Stomach (tissue), 9 donors: ENCODE data around the gene PALM. TPM values are rescaled to one million over a fixed set of nuclear protein-coding genes. Genes with fewer than 3 reads are reported as not detected.
"Not testable (repeated sequence)": the region's sequence is repeated elsewhere in the genome, so short reads cannot be mapped to it uniquely, and the experiment has no call there.

Source experiments
- DNase-seq, 2 donors: peaks; one replicate each; pipeline versions ENCODE4 v3.0.0 to v3.0.0-alpha.2; 2013 to 2019
- H3K27ac ChIP-seq, 5 donors: fragments of 200-600 bp in 4 of 5; sonication (generic) in 4 of 5; one replicate each; pipeline ENCODE4 v1.5.1; 2013 to 2019; ENCODE audit warnings: mild to moderate bottlenecking in 1 of 5, moderate library complexity in 1 of 5
- H3K27me3 ChIP-seq, 3 donors: fragments of 200-600 bp; sonication (generic); one replicate each; pipeline ENCODE4 v1.5.1; 2017 to 2019; ENCODE audit warnings: mixed run types in 1 of 3
- H3K36me3 ChIP-seq, 4 donors: fragments of 200-600 bp; sonication (generic); 1 replicate in 3 of 4; 2 replicates in 1 of 4; pipeline ENCODE4 v1.5.1; 2016 to 2019
- H3K4me1 ChIP-seq, 4 donors: fragments of 200-600 bp; sonication (generic); one replicate each; pipeline ENCODE4 v1.5.1; 2016 to 2019
- H3K4me3 ChIP-seq, 4 donors: fragments of 200-600 bp; sonication (generic) in 3 of 4; one replicate each; pipeline ENCODE4 v1.5.1; 2016 to 2019; ENCODE audit warnings: mild to moderate bottlenecking in 1 of 4
- H3K9me3 ChIP-seq, 4 donors: fragments of 200-600 bp; sonication (generic); one replicate each; pipeline ENCODE4 v1.5.1; 2016 to 2019
- EP300 ChIP-seq: sonication (generic); formaldehyde crosslinking; IDR thresholded peaks from one replicate; pipeline ENCODE4 v1.6.1; 2017; ENCODE audit warnings: antibody characterized with exemption
- POLR2A ChIP-seq, 4 donors: fragments of 450-650 bp; IDR thresholded peaks; one replicate each; pipeline ENCODE4 v1.6.1; 2016; ENCODE audit warnings: antibody characterized with exemption in 4 of 4, control low read depth in 2 of 4, mild to moderate bottlenecking in 1 of 4, moderate library complexity in 1 of 4
- POLR2AphosphoS5 ChIP-seq, 3 donors: sonication (generic); formaldehyde crosslinking; IDR thresholded peaks; one replicate each; pipeline ENCODE4 v1.6.1; 2016; ENCODE audit warnings: antibody characterized with exemption in 3 of 3
- WGBS, 5 donors: extraction: QIAGEN DNeasy Blood & Tissue Kit in 3 of 5; methylation state at CpG; one replicate each; pipeline versions ENCODE4 v1.1.5 to v1.1.7; 2013 to 2018; 5-methylcytosine and 5-hydroxymethylcytosine counted together
- intact Hi-C: fragments of 100-400 bp; cut with DNase I; formaldehyde crosslinking; loops from one replicate; pipeline ENCODE4 v1.15.1; 2023; ENCODE audit warnings: low total_unique reads
- polyA plus RNA-seq, 3 donors: library from polyadenylated mRNA; stranded (reverse); fragments of 200-250 nt; gene quantifications; one replicate each; pipeline ENCODE4 v1.2.3, GENCODE V29; 2013
- total RNA-seq, 5 donors: library from RNA; depleted of rRNA; stranded (reverse); fragments of >200 nt; gene quantifications; one replicate each; pipeline versions ENCODE4 v1.1.0 to v1.2.3, GENCODE V29; 2014 to 2016
- TF ChIP-seq, protein P1 (sequence below), 7 experiments: fragments of 450-650 bp in 4 of 7; fragments of 200-600 bp in 3 of 7; sonication (generic) in 3 of 7; IDR thresholded peaks; one replicate each; pipeline ENCODE4 v1.5.1; 2016 to 2019; ENCODE audit warnings: antibody characterized with exemption in 7 of 7, control low read depth in 2 of 7, mild to moderate bottlenecking in 1 of 7
- donor health status: healthy with polysubstance abuse.
- donor health status: Bipolar disorder and iron deficiency.
- donor health status: healthy.

Gene PALM
- total and polyA plus RNA-seq, 8 donors, result 9.8 to 88.9 (median 13.7) TPM

DNA sequence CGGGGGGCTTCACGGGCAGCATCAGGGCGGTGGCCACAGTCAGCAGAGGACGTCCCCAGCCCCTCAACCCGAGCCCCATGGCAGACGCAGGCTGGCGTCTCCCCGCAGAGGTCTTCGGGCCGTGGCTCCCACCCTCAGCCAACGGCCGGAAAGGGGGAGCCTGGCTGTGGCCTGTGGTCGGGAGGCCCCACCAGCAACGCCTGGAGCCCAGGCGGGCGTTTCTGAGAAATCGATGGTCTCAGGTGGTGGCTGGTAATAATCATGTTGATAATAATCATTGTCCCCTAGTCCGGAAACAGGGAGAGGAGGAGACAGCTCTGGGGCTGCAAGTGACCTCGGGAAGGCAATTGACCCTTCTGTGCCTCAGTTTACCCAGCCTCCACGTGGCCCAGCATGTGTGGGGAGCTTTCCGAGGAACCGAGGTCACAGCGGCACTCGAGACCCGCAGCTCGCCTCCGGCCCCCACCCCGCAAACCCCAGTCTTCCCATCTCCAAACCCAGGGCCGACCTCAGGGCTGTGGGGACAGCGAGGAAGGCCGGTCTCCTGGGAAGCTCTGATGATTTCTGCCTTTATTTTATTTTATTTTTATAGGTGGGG, 13.3 kb upstream of the PALM start, which contains the start of gene PRSS57:
Gene PRSS57, minus strand, starts transcription at position 101 of the 598 bp plus-strand sequence. Its CDS starts 22 bp downstream, at position 79.
- intact Hi-C loops, result no loop called here
- no peaks in the 10 kb centered on the region for H3K36me3 ChIP-seq
- no peaks in the 10 kb centered on the region for H3K9me3 ChIP-seq
- H3K4me3 ChIP-seq, result peak within 1 kb of the TSS in 1 of 4 donors; percentile 4
- no peak for DNase-seq
- 46 to 75% (median 61%) methylated on average over 18 to 31 of the region's 31 CpGs for WGBS, 5 donors
- peaks cover 0 to 34% (median 13%) of the 10 kb centered on the region in 3 donors for H3K27me3 ChIP-seq
- no peak for TF ChIP-seq POLR2A (IDR thresholded peaks at IDR 0.05)
- TF ChIP-seq EP300, result no peak
- TF ChIP-seq POLR2AphosphoS5 (IDR thresholded peaks at IDR 0.05), result no peak
- TF ChIP-seq, protein P1, sequence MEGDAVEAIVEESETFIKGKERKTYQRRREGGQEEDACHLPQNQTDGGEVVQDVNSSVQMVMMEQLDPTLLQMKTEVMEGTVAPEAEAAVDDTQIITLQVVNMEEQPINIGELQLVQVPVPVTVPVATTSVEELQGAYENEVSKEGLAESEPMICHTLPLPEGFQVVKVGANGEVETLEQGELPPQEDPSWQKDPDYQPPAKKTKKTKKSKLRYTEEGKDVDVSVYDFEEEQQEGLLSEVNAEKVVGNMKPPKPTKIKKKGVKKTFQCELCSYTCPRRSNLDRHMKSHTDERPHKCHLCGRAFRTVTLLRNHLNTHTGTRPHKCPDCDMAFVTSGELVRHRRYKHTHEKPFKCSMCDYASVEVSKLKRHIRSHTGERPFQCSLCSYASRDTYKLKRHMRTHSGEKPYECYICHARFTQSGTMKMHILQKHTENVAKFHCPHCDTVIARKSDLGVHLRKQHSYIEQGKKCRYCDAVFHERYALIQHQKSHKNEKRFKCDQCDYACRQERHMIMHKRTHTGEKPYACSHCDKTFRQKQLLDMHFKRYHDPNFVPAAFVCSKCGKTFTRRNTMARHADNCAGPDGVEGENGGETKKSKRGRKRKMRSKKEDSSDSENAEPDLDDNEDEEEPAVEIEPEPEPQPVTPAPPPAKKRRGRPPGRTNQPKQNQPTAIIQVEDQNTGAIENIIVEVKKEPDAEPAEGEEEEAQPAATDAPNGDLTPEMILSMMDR (IDR thresholded peaks at IDR 0.05), result no peak
- no peaks in the 10 kb centered on the region for H3K4me1 ChIP-seq
- no peak within 1 kb of the TSS for H3K27ac ChIP-seq

DNA sequence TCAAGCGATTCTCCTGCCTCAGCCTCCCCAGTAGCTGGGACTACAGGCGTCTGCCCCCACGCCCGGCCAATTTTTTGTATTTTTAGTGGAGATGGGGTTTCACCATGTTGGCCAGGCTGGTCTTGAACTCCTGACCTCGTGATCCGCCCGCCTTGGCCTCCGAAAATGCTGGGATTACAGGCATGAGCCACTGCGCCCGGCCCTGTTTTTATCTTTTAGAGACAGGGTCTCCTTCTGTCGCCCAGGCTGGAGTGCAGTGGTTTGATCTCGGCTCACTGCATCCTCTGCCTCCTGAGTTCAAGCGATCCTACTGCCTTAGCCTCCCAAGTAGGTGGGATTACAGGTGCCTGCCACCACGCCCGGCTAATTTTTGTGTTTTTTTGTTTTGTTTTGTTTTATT, 10.2 kb upstream of the PALM start:
- H3K4me3 ChIP-seq, H3K27ac ChIP-seq, H3K4me1 ChIP-seq, H3K9me3 ChIP-seq, intact Hi-C loops, DNase-seq, H3K36me3 ChIP-seq: not testable (repeated sequence)
- peaks cover 0 to 52% (median 13%) of the 10 kb centered on the region in 3 donors for H3K27me3 ChIP-seq
- 88 to 95% (median 90%) methylated on average over 11 to 15 of the region's 15 CpGs for WGBS, 5 donors

DNA sequence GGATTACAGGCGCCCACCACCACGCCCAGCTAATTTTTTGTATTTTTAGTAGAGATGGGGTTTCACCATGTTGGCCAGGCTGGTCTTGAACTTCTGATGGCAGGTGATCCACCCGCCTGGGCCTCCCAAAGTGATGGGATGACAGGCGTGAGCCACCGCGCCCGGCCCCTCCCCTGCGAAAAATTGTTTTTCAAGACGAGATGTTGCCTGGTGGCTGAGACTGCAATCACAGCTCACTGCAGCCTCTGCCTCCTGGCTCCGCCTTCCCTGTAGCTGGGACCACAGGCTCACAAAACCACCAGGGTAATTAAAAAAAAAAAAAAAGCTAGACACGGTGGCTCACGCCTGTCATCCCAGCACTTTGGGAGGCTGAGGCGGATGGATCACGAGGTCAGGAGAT, 8.8 kb upstream of the PALM start:
- H3K27ac ChIP-seq, H3K36me3 ChIP-seq, H3K4me3 ChIP-seq, H3K9me3 ChIP-seq, DNase-seq, intact Hi-C loops: not testable (repeated sequence)
- Histone ChIP-seq H3K27me3 (peaks cover 0 to 60% (median 10%) of the 10 kb centered on the region in 3 donors), H3K4me1 (peaks cover 8 to 17% (median 13%) of the 10 kb centered on the region in 4 donors)
- WGBS, 5 donors, result 67 to 86% (median 72%) methylated on average over 11 to 14 of the region's 14 CpGs

DNA sequence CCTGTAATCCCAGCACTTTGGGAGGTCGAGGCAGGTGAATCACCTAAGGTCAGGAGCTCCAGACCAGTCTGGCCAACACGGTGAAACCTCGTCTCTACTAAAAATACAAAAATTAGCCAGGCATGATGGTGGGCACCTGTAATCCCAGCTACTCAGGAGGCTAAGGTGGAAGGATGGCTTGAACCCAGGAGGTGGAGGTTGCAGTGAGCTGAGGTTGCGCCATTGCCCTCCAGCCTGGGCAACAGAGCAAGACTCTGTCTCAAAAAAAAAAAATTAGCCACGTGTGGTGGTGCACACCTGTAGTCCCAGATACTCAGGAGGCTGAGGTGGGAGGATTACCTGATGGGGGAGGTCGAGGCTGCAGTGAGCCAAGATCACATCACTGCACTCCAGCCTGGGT, 5.9 kb upstream of the PALM start:
- H3K4me3 ChIP-seq, result peak overlapping the region in 2 of 4 donors; percentile 17 to 29
- WGBS, 5 donors, result 67 to 79% (median 74%) methylated on average over 6 of the region's 6 CpGs
- DNase-seq, H3K36me3 ChIP-seq, intact Hi-C loops, H3K9me3 ChIP-seq, H3K27ac ChIP-seq: not testable (repeated sequence)
- H3K4me1 ChIP-seq, result peaks cover 8 to 25% (median 19%) of the 10 kb centered on the region in 4 donors
- H3K27me3 ChIP-seq, result peaks cover 0 to 47% (median 0%) of the 10 kb centered on the region in 3 donors

DNA sequence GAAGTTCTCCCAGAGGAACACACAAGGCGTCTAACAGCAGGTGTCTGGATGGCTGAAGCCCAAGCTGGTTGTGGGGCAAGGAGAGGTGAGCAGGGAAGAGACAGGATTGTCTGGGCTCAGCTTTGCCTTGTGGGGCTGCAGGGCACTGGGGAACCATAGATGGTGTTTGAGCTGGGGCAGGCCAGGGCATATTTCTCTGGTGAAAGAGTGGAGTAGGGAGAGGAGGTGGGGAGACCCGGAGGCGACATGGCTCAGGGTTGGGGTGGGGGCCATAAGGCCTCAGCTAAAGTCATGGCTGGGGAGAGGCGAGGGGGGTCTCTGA, 5.4 kb upstream of the PALM start:
- Histone ChIP-seq H3K4me3 (peak overlapping the region; percentile 12 to 29 (median 20)), H3K36me3 (no peaks in the 10 kb centered on the region), H3K9me3 (no peaks in the 10 kb centered on the region), H3K27me3 (peaks cover 0 to 51% (median 0%) of the 10 kb centered on the region in 3 donors), H3K27ac (peak overlapping the region in 1 of 5 donors; percentile 25), H3K4me1 (peaks cover 8 to 29% (median 24%) of the 10 kb centered on the region in 4 donors)
- TF ChIP-seq, protein P1 (IDR thresholded peaks at IDR 0.05), result no peak
- TF ChIP-seq EP300 (no peak), POLR2A (IDR thresholded peaks at IDR 0.05) (no peak), POLR2AphosphoS5 (IDR thresholded peaks at IDR 0.05) (no peak)
- 21 to 39% (median 33%) methylated on average over 4 of the region's 4 CpGs for WGBS, 5 donors
- intact Hi-C loops, result no loop called here
- DNase-seq, result no peak
